ENCODE measurements around the gene GGA3. TPM values are rescaled to one million over a fixed set of nuclear protein-coding genes. Genes with fewer than 3 reads are reported as not detected.

GGA3 gene
- polyA plus RNA-seq, 1 donor (not counting 4 experiments of a cell fraction or from before 2014, with no cell fraction given): 25.2 TPM

DNA sequence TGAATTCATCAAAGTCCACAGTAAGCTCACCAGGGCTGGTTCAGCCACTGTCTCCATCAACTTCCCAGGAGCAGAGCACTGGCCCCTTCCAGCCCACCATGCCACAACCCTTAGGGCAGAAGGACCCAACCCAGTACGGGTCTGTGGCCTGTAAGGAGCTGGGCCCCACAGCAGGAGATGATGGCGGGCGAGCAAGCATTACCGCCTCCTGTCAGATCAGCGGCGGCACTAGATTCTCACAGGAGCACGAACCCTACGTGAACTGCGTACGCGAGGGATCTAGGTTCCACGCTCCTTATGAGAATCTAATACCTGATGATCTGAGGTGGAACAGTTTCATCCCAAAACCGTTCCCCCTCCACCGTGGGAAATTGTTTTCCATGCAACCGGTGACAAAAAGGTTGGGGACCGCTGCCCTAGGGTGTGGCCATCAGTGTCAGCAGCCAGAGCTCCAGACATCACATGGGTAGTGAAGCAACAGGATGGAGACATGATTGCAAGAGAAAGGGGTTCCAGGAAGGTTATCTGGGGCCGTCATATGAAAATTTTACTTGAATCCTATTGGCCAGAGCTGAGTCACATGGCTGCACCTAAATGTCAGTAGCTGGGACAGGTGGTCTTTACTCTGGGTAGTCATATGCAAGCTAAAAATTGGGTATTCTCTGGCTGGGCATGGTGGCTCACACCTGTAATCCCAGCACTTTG, 40.2 kb upstream of the GGA3 start:
- H3K4me1 ChIP-seq (ENCODE audit: control insufficient read depth, extremely low read depth, insufficient read depth, low read length): no peaks in the 10 kb centered on the region
- H3K36me3 ChIP-seq (ENCODE audit: control insufficient read depth in 2 of 2, extremely low read depth in 1 of 2, insufficient read depth in 2 of 2, low read length in 2 of 2): no peaks in the 10 kb centered on the region
- no peaks in the 10 kb centered on the region for H3K9me3 ChIP-seq (ENCODE audit: control insufficient read depth, low read depth, low read length)
- DNase-seq (ENCODE audit: low read depth, low spot score) (no peak), FAIRE-seq (no peak)
- TF ChIP-seq EZH2 (IDR thresholded peaks at IDR 0.05; ENCODE audit: low read length): no peak
- H3K79me2 ChIP-seq (ENCODE audit: control insufficient read depth, insufficient read depth, low read length): no peaks in the 10 kb centered on the region
- H3K27me3 ChIP-seq (ENCODE audit: control insufficient read depth, extremely low read depth, insufficient read depth, low read length): no peaks in the 10 kb centered on the region
- H3K9me1 ChIP-seq (ENCODE audit: control insufficient read depth, extremely low read depth, insufficient read depth, low read length): no peaks in the 10 kb centered on the region
- no peak overlapping the region for H3K9ac ChIP-seq (ENCODE audit: control insufficient read depth, extremely low read depth, insufficient read depth, low read length)
- no peaks in the 10 kb centered on the region for H4K20me1 ChIP-seq (ENCODE audit: control insufficient read depth, extremely low read depth, insufficient read depth, low read length)
- no peak overlapping the region for H2AFZ ChIP-seq (ENCODE audit: control insufficient read depth, low read length)
- dilution Hi-C loops (cut with MboI; ENCODE audit: extremely low pct_ligation_motif_present, low sequenced_read_pairs): no loop called here
- H3K27ac ChIP-seq (ENCODE audit: control insufficient read depth, insufficient read depth, low read length): no peak overlapping the region
- H3K4me3 ChIP-seq (ENCODE audit: control insufficient read depth in 2 of 3, extremely low read depth in 1 of 3, insufficient read depth in 2 of 3, low read depth in 1 of 3, low read length in 3 of 3): no peak overlapping the region
- no peak overlapping the region for H3K4me2 ChIP-seq (ENCODE audit: control insufficient read depth, extremely low read depth, insufficient read depth, low read depth, low read length)

GRCh38 chr17:75301049-75301448, 39.6 kb upstream of the GGA3 start:
- TF ChIP-seq EZH2 (IDR thresholded peaks at IDR 0.05; ENCODE audit: low read length): no peak
- TF ChIP-seq CTCF (optimal IDR thresholded peaks at IDR 0.05 in 1 of 3, IDR thresholded peaks at IDR 0.05 in 1 of 3, conservative IDR thresholded peaks at IDR 0.05 in 1 of 3; ENCODE audit: extremely low read depth in 1 of 3, insufficient read depth in 2 of 3, low read length in 3 of 3): no peak
- Histone ChIP-seq H3K9me3 (ENCODE audit: control insufficient read depth, low read depth, low read length) (no peaks in the 10 kb centered on the region), H3K9me1 (ENCODE audit: control insufficient read depth, extremely low read depth, insufficient read depth, low read length) (no peaks in the 10 kb centered on the region), H3K27ac (ENCODE audit: control insufficient read depth, insufficient read depth, low read length) (no peak overlapping the region), H4K20me1 (ENCODE audit: control insufficient read depth, extremely low read depth, insufficient read depth, low read length) (no peaks in the 10 kb centered on the region), H3K36me3 (ENCODE audit: control insufficient read depth in 2 of 2, extremely low read depth in 1 of 2, insufficient read depth in 2 of 2, low read length in 2 of 2) (no peaks in the 10 kb centered on the region), H3K4me3 (ENCODE audit: control insufficient read depth in 2 of 3, extremely low read depth in 1 of 3, insufficient read depth in 2 of 3, low read depth in 1 of 3, low read length in 3 of 3) (no peak overlapping the region), H3K9ac (ENCODE audit: control insufficient read depth, extremely low read depth, insufficient read depth, low read length) (no peak overlapping the region), H3K27me3 (ENCODE audit: control insufficient read depth, extremely low read depth, insufficient read depth, low read length) (no peaks in the 10 kb centered on the region), H3K79me2 (ENCODE audit: control insufficient read depth, insufficient read depth, low read length) (no peaks in the 10 kb centered on the region), H3K4me2 (ENCODE audit: control insufficient read depth, extremely low read depth, insufficient read depth, low read depth, low read length) (no peak overlapping the region), H2AFZ (ENCODE audit: control insufficient read depth, low read length) (no peak overlapping the region), H3K4me1 (ENCODE audit: control insufficient read depth, extremely low read depth, insufficient read depth, low read length) (no peaks in the 10 kb centered on the region)
- FAIRE-seq: no peak
- dilution Hi-C loops (cut with MboI; ENCODE audit: extremely low pct_ligation_motif_present, low sequenced_read_pairs): no loop called here
- DNase-seq (ENCODE audit: low read depth, low spot score): no peak

GRCh38 chr17:75300280-75300679, 38.9 kb upstream of the GGA3 start:
- no peaks in the 10 kb centered on the region for H3K27me3 ChIP-seq (ENCODE audit: control insufficient read depth, extremely low read depth, insufficient read depth, low read length)
- H3K4me2 ChIP-seq (ENCODE audit: control insufficient read depth, extremely low read depth, insufficient read depth, low read depth, low read length): no peak overlapping the region
- H3K9ac ChIP-seq (ENCODE audit: control insufficient read depth, extremely low read depth, insufficient read depth, low read length): no peak overlapping the region
- H3K79me2 ChIP-seq (ENCODE audit: control insufficient read depth, insufficient read depth, low read length): no peaks in the 10 kb centered on the region
- TF ChIP-seq CTCF (optimal IDR thresholded peaks at IDR 0.05 in 1 of 3, IDR thresholded peaks at IDR 0.05 in 1 of 3, conservative IDR thresholded peaks at IDR 0.05 in 1 of 3; ENCODE audit: extremely low read depth in 1 of 3, insufficient read depth in 2 of 3, low read length in 3 of 3) (no peak), EZH2 (IDR thresholded peaks at IDR 0.05; ENCODE audit: low read length) (no peak)
- no peak for DNase-seq (ENCODE audit: low read depth, low spot score)
- H3K4me1 ChIP-seq (ENCODE audit: control insufficient read depth, extremely low read depth, insufficient read depth, low read length): no peaks in the 10 kb centered on the region
- no peaks in the 10 kb centered on the region for H3K36me3 ChIP-seq (ENCODE audit: control insufficient read depth in 2 of 2, extremely low read depth in 1 of 2, insufficient read depth in 2 of 2, low read length in 2 of 2)
- no peak overlapping the region for H2AFZ ChIP-seq (ENCODE audit: control insufficient read depth, low read length)
- no peaks in the 10 kb centered on the region for H3K9me3 ChIP-seq (ENCODE audit: control insufficient read depth, low read depth, low read length)
- no peaks in the 10 kb centered on the region for H3K9me1 ChIP-seq (ENCODE audit: control insufficient read depth, extremely low read depth, insufficient read depth, low read length)
- dilution Hi-C loops (cut with MboI; ENCODE audit: extremely low pct_ligation_motif_present, low sequenced_read_pairs): no loop called here
- H4K20me1 ChIP-seq (ENCODE audit: control insufficient read depth, extremely low read depth, insufficient read depth, low read length): no peaks in the 10 kb centered on the region
- FAIRE-seq: no peak
- no peak overlapping the region for H3K27ac ChIP-seq (ENCODE audit: control insufficient read depth, insufficient read depth, low read length)
- H3K4me3 ChIP-seq (ENCODE audit: control insufficient read depth in 2 of 3, extremely low read depth in 1 of 3, insufficient read depth in 2 of 3, low read depth in 1 of 3, low read length in 3 of 3): no peak overlapping the region
